Measurements from ENCODE around the gene DTX3.
A peak's percentile ranks its signal among the peaks of the same experiment; 100 is the strongest.

DTX3 gene

DNA sequence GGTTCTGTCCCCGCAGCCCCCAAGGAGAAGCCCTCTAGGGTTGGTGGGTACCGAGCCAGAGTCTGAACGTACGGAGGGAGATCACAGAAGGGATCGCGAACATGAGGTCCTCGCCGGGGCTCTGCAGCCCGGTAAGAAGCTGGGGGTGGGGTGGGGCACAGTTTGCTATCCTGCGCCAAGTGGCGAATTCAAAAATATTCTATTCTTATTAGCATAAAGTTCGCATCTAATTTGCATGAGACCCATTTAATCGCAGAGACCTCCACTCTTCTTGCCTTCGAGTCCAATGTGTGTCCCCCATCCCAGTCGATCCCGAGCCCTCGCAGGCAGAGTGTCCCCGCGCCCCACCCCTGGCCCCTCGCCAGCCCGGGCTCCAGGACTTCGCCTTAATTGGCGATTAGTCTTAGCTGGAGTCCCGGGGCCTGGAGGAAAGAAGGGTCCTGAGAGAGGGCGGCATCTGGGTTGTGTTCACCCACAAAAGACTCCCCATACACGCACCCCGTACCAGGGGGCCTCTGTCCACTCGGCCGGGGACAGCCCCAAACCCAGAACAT, 6.0 kb downstream of the DTX3 start (continued):
- TF ChIP-seq, protein P1, sequence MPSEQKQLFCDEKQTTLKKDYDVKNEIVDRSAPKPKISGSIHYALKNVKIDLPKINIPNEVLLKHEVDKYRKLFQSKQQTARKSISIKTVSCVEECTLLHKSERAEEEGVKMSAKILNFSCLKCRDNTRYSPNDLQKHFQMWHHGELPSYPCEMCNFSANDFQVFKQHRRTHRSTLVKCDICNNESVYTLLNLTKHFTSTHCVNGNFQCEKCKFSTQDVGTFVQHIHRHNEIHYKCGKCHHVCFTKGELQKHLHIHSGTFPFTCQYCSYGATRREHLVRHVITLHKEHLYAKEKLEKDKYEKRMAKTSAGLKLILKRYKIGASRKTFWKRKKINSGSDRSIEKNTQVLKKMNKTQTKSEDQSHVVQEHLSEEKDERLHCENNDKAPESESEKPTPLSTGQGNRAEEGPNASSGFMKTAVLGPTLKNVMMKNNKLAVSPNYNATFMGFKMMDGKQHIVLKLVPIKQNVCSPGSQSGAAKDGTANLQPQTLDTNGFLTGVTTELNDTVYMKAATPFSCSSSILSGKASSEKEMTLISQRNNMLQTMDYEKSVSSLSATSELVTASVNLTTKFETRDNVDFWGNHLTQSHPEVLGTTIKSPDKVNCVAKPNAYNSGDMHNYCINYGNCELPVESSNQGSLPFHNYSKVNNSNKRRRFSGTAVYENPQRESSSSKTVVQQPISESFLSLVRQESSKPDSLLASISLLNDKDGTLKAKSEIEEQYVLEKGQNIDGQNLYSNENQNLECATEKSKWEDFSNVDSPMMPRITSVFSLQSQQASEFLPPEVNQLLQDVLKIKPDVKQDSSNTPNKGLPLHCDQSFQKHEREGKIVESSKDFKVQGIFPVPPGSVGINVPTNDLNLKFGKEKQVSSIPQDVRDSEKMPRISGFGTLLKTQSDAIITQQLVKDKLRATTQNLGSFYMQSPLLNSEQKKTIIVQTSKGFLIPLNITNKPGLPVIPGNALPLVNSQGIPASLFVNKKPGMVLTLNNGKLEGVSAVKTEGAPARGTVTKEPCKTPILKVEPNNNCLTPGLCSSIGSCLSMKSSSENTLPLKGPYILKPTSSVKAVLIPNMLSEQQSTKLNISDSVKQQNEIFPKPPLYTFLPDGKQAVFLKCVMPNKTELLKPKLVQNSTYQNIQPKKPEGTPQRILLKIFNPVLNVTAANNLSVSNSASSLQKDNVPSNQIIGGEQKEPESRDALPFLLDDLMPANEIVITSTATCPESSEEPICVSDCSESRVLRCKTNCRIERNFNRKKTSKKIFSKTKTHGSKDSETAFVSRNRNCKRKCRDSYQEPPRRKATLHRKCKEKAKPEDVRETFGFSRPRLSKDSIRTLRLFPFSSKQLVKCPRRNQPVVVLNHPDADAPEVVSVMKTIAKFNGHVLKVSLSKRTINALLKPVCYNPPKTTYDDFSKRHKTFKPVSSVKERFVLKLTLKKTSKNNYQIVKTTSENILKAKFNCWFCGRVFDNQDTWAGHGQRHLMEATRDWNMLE (tag by site-specific recombination; conservative IDR thresholded peaks at IDR 0.05; ENCODE audit: low read depth) = no peak
- TF ChIP-seq TCF7L2 (IDR thresholded peaks at IDR 0.05; ENCODE audit: borderline replicate concordance, low read depth, low read length) = no peak

DNA sequence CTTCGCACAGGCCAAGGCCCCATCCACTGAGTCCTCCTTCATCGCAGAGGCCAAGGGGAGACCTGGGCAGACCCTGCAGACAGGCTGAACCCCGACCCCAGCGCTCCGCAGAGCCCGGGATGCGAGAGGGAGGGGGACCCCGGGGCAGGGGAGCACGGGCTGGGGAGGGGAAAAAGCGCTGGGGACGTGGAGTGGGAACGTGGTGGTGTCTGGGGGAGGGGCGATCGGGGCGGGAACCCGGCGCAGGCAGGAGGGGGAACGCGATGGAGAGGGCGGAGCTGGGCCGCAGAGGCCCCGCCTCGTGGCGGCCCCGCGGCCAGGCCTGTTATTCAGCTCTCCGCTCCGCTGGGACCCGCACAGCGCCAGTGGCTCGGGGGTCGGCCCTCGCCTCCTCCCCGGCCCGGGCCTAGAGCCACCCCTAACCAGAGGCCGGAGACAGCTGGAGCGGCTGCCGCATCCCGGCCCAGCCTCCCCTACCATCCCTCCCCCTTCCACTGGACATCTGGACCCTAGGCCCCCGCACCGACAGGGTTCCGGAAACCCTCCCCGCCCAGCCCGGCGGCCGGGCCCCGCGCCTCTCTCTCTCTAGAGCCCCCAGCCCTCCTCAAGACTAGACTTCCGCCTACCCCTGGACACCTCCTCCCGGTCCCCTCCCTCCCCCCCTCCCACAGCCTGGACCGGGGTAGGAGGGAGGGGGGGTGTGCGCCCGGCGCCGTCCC, 6.6 kb downstream of the DTX3 start, which contains the start of gene ARHGEF25:
ARHGEF25 (plus strand) TSS at position 328 of the 719 bp plus-strand sequence. CDS start 460 bp downstream, outside the sequence.
- Histone ChIP-seq H3K4me1 (ENCODE audit: control insufficient read depth, insufficient read depth, low read length) (peaks cover 2% of the 10 kb centered on the region), H3K4me3 (ENCODE audit: low read depth, low read length) (peak within 1 kb of the TSS; percentile 63), H3K27ac (ENCODE audit: extremely low read depth, low read depth, low read length) (peak within 1 kb of the TSS; percentile 64; the same call in 1 of the 2 replicates), H3K9me3 (ENCODE audit: control insufficient read depth, insufficient read depth, low read depth, low read length) (no peaks in the 10 kb centered on the region), H3K36me3 (ENCODE audit: control insufficient read depth in 2 of 2, insufficient read depth in 1 of 2, low read length in 2 of 2) (peaks cover 0 to 55% of the 10 kb centered on the region in 2 experiments; a peak in 1 of 3 replicates)
- ChIA-PET CTCF (interaction anchor here (1.0 to 2.5 kb wide), 2 partner anchors 28 to 115 kb away, joined by 3 to 9 read pairs; no protein-coding TSS in a partner anchor), POLR2A (interaction anchor here (0.6 to 1.4 kb wide), 8 partner anchors 8 to 304 kb away, joined by 3 to 7 read pairs (median 4); partner anchors contain the start of gene PIP4K2C)
- TF ChIP-seq ZNF416 (tag by site-specific recombination; IDR thresholded peaks at IDR 0.05) = no peak
- no peak for TF ChIP-seq TCF7L2 (IDR thresholded peaks at IDR 0.05; ENCODE audit: borderline replicate concordance, low read depth, low read length)
- no peak for TF ChIP-seq ZNF266 (tag by site-specific recombination; IDR thresholded peaks at IDR 0.05; ENCODE audit: low read depth)
- peak; percentile 70 for TF ChIP-seq SP2 (tag by site-specific recombination; IDR thresholded peaks at IDR 0.05)
- no peak for TF ChIP-seq ZNF76 (tag by site-specific recombination; IDR thresholded peaks at IDR 0.05; ENCODE audit: borderline replicate concordance, low read depth)
- TF ChIP-seq, protein P2, sequence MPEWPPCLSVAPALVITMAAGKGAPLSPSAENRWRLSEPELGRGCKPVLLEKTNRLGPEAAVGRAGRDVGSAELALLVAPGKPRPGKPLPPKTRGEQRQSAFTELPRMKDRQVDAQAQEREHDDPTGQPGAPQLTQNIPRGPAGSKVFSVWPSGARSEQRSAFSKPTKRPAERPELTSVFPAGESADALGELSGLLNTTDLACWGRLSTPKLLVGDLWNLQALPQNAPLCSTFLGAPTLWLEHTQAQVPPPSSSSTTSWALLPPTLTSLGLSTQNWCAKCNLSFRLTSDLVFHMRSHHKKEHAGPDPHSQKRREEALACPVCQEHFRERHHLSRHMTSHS (tag by site-specific recombination; IDR thresholded peaks at IDR 0.05) = no peak
- TF ChIP-seq, protein P1 (tag by site-specific recombination; conservative IDR thresholded peaks at IDR 0.05; ENCODE audit: low read depth) = no peak
- no peak for TF ChIP-seq ZFP41 (tag by site-specific recombination; IDR thresholded peaks at IDR 0.05; ENCODE audit: borderline replicate concordance)
- no peak for TF ChIP-seq ZNF747 (tag by site-specific recombination; IDR thresholded peaks at IDR 0.05)
- no peak for TF ChIP-seq ZNF658 (tag by site-specific recombination; IDR thresholded peaks at IDR 0.05)
- TF ChIP-seq ZNF501 (tag by site-specific recombination; IDR thresholded peaks at IDR 0.05) = peak; percentile 81
- no peak for TF ChIP-seq ZNF2 (tag by site-specific recombination; IDR thresholded peaks at IDR 0.05)
- TF ChIP-seq, protein P3, sequence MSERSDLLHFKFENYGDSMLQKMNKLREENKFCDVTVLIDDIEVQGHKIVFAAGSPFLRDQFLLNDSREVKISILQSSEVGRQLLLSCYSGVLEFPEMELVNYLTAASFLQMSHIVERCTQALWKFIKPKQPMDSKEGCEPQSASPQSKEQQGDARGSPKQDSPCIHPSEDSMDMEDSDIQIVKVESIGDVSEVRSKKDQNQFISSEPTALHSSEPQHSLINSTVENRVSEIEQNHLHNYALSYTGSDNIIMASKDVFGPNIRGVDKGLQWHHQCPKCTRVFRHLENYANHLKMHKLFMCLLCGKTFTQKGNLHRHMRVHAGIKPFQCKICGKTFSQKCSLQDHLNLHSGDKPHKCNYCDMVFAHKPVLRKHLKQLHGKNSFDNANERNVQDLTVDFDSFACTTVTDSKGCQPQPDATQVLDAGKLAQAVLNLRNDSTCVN (tag by site-specific recombination; optimal IDR thresholded peaks at IDR 0.05) = peak; percentile 71
- TF ChIP-seq BCL11B (tag by site-specific recombination; IDR thresholded peaks at IDR 0.05; ENCODE audit: low read depth) = peak; percentile 79
- no peak for TF ChIP-seq HOXA7 (CRISPR knock-in tag; IDR thresholded peaks at IDR 0.05; ENCODE audit: borderline replicate concordance)
- no peak for TF ChIP-seq ZNF423 (tag by site-specific recombination; IDR thresholded peaks at IDR 0.05)
- TF ChIP-seq REPIN1 (tag by site-specific recombination; IDR thresholded peaks at IDR 0.05; ENCODE audit: low read depth) = peak; percentile 40; the same call in 1 of the 2 replicates
- TF ChIP-seq ZNF654 (tag by site-specific recombination; IDR thresholded peaks at IDR 0.05; ENCODE audit: low read depth) = no peak
- no peak for TF ChIP-seq ZNF664 (tag by site-specific recombination; IDR thresholded peaks at IDR 0.05)
